ENCODE results near the gene XRCC4. TPM values are rescaled to one million over a fixed set of nuclear protein-coding genes. Genes with fewer than 3 reads are reported as not detected.

The XRCC4 gene
- total and polyA plus RNA-seq, 4 donors = 2.3 to 4.9 (median 3.0) TPM

- WGBS = 26% methylated on average over 2 of the region's 2 CpGs
- TF ChIP-seq HNF4A (conservative IDR thresholded peaks at IDR 0.05) = peak in 1 of 2 donors; percentile 39
- peak; percentile 47 for TF ChIP-seq ZBTB33 (IDR thresholded peaks at IDR 0.05)
- TF ChIP-seq ATF3 (IDR thresholded peaks at IDR 0.05) = no peak
- TF ChIP-seq TAF1 (conservative IDR thresholded peaks at IDR 0.05) = no peak
- TF ChIP-seq YY1 (IDR thresholded peaks at IDR 0.05) = peak; percentile 71
- peak; percentile 98 for TF ChIP-seq FOXA2 (IDR thresholded peaks at IDR 0.05)
- TF ChIP-seq, protein P1, sequence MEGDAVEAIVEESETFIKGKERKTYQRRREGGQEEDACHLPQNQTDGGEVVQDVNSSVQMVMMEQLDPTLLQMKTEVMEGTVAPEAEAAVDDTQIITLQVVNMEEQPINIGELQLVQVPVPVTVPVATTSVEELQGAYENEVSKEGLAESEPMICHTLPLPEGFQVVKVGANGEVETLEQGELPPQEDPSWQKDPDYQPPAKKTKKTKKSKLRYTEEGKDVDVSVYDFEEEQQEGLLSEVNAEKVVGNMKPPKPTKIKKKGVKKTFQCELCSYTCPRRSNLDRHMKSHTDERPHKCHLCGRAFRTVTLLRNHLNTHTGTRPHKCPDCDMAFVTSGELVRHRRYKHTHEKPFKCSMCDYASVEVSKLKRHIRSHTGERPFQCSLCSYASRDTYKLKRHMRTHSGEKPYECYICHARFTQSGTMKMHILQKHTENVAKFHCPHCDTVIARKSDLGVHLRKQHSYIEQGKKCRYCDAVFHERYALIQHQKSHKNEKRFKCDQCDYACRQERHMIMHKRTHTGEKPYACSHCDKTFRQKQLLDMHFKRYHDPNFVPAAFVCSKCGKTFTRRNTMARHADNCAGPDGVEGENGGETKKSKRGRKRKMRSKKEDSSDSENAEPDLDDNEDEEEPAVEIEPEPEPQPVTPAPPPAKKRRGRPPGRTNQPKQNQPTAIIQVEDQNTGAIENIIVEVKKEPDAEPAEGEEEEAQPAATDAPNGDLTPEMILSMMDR (IDR thresholded peaks at IDR 0.05; ENCODE audit: low read depth, low read length, missing input control) = no peak
- TF ChIP-seq FOXA1 (IDR thresholded peaks at IDR 0.05) = peak; percentile 97
- peak in 1 of 2 donors; percentile 43 for TF ChIP-seq RXRA (IDR thresholded peaks at IDR 0.05)
- TF ChIP-seq, protein P2, sequence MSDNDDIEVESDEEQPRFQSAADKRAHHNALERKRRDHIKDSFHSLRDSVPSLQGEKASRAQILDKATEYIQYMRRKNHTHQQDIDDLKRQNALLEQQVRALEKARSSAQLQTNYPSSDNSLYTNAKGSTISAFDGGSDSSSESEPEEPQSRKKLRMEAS (IDR thresholded peaks at IDR 0.05) = peak; percentile 57
- TF ChIP-seq GABPA (IDR thresholded peaks at IDR 0.05 in 1 of 2, conservative IDR thresholded peaks at IDR 0.05 in 1 of 2) = peak in 1 of 2 donors; percentile 50
- H3K27ac ChIP-seq (ENCODE audit: low read depth in 1 of 2, low read length in 2 of 2) = no peak overlapping the region
- H3K4me1 ChIP-seq (ENCODE audit: control insufficient read depth in 4 of 4, insufficient read depth in 4 of 4, low read length in 3 of 4) = peaks cover 0 to 10% (median 5%) of the 10 kb centered on the region in 4 donors
- no peaks in the 10 kb centered on the region for H3K36me3 ChIP-seq (ENCODE audit: control insufficient read depth in 4 of 4, insufficient read depth in 3 of 4, low read depth in 1 of 4, low read length in 3 of 4)
- no peaks in the 10 kb centered on the region for H3K27me3 ChIP-seq (ENCODE audit: control insufficient read depth in 4 of 4, insufficient read depth in 4 of 4, low read length in 3 of 4)
- no peaks in the 10 kb centered on the region for H3K9me3 ChIP-seq (ENCODE audit: control insufficient read depth in 4 of 4, low read length in 3 of 4)
- H3K4me3 ChIP-seq (ENCODE audit: low read depth in 1 of 3, low read length in 3 of 3) = no peak overlapping the region
- DNase-seq (ENCODE audit: low spot score) = no peak
- H3K9ac ChIP-seq (ENCODE audit: low read depth in 1 of 2, low read length in 2 of 2) = no peak overlapping the region
Observed at GRCh38 chr5:83085106-83085505, 7.8 kb downstream of the XRCC4 start.

DNA sequence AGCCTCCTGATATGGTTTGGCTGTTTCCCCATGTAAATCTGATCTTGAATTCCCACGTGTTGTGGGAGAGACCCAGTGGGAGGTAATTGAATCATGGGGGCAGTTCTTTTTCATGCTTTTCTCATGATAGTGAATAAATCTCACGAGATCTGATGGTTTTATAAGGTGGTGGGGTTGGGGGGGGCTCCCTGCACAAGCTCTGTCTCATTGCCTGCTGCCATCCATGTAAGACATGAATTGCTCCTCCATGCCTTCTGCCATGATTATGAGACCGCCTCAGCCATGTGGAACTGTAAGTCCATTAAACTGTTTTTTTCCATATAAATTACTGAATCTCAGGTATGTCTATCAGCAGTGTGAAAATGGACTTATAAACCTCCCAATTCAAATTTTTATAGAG is 12.8 kb downstream of the XRCC4 start:
- Histone ChIP-seq H3K27me3 (ENCODE audit: control insufficient read depth in 4 of 4, insufficient read depth in 4 of 4, low read length in 3 of 4) (no peaks in the 10 kb centered on the region), H3K27ac (ENCODE audit: low read depth in 1 of 2, low read length in 2 of 2) (no peak overlapping the region), H3K9me3 (ENCODE audit: control insufficient read depth in 4 of 4, low read length in 3 of 4) (peaks cover 0 to 2% (median 0%) of the 10 kb centered on the region in 4 donors), H3K4me1 (ENCODE audit: control insufficient read depth in 4 of 4, insufficient read depth in 4 of 4, low read length in 3 of 4) (peaks cover 0 to 5% (median 2%) of the 10 kb centered on the region in 4 donors), H3K9ac (ENCODE audit: low read depth in 1 of 2, low read length in 2 of 2) (no peak overlapping the region), H3K4me3 (ENCODE audit: low read depth in 1 of 3, low read length in 3 of 3) (no peak overlapping the region), H3K36me3 (ENCODE audit: control insufficient read depth in 4 of 4, insufficient read depth in 3 of 4, low read depth in 1 of 4, low read length in 3 of 4) (no peaks in the 10 kb centered on the region)
- DNase-seq (ENCODE audit: low spot score) = no peak
- 97% methylated on average over 3 of the region's 3 CpGs for WGBS
- TF ChIP-seq ATF3 (IDR thresholded peaks at IDR 0.05) = no peak
- no peak for TF ChIP-seq FOXA2 (IDR thresholded peaks at IDR 0.05)
- TF ChIP-seq, protein P1 (IDR thresholded peaks at IDR 0.05; ENCODE audit: low read depth, low read length, missing input control) = no peak
- TF ChIP-seq RXRA (IDR thresholded peaks at IDR 0.05) = no peak
- TF ChIP-seq EGR1 (IDR thresholded peaks at IDR 0.05; ENCODE audit: low read depth in 2 of 2) = no peak
- no peak for TF ChIP-seq SP1 (IDR thresholded peaks at IDR 0.05)
- TF ChIP-seq, protein P2 (IDR thresholded peaks at IDR 0.05) = no peak
- TF ChIP-seq ZBTB33 (IDR thresholded peaks at IDR 0.05) = no peak
- no peak for TF ChIP-seq FOXA1 (IDR thresholded peaks at IDR 0.05)
- no peak for TF ChIP-seq YY1 (IDR thresholded peaks at IDR 0.05)
- TF ChIP-seq TAF1 (conservative IDR thresholded peaks at IDR 0.05) = no peak
- no peak for TF ChIP-seq GABPA (IDR thresholded peaks at IDR 0.05 in 1 of 2, conservative IDR thresholded peaks at IDR 0.05 in 1 of 2)
- no peak for TF ChIP-seq HNF4G (IDR thresholded peaks at IDR 0.05)
- TF ChIP-seq HNF4A (conservative IDR thresholded peaks at IDR 0.05) = no peak
